Heart left ventricle (tissue), 13 donors: Measurements from ENCODE around the gene EML1.

ENCODE experiments used
- CTCF ChIP-seq, 12 donors: fragments of 200-600 bp; sonication (generic) in 4 of 12; IDR thresholded peaks; one replicate each; pipeline versions ENCODE4 v1.5.0 to v1.8.0; 2018 to 2022; ENCODE audit warnings: antibody characterized with exemption in 12 of 12, mild to moderate bottlenecking in 5 of 12
- POLR2A ChIP-seq, 2 donors: fragments of 450-650 bp; IDR thresholded peaks; one replicate each; pipeline ENCODE4 v1.6.1; 2017; ENCODE audit warnings: antibody characterized with exemption in 2 of 2, mild to moderate bottlenecking in 2 of 2, moderate library complexity in 2 of 2
- donor health status: ischemic (EF 13 %, LVEDD 7.1; RV severe dilation, severe dysfunction).
- donor health status: DM: no; HTN: yes; CAD: no.
- donor health status: DM: no; HTN: no; CAD: no.
- donor health status: ischemic (EF 25% LVEDD 6.9; RV normal size, moderate dysfunction).
- donor health status: ischemic (EF 25% LVEDD 5.7; RV mildly dilated, moderate dysfunction).
- donor health status: ischemic (EF 35%, LVEDD 5.7; RV mildly dilated, moderate dysfunction).
- donor health status: nonischemic (EF 11% LVEDD 7.7; RV severe dilation, severe dysfunction).
- donor health status: DM: yes; HTN: yes; CAD: no.
- donor health status: PGD.
- donor health status: ischemic (EF 29% LVEDD 5.4; RV normal size, mild dysfunction).
- donor health status: nonischemic (EF 23%, LVEDD 6.1; RV moderate dilation, normal function).

GRCh38 chr14:99875421-99875820 lies 82.2 kb downstream of the EML1 start:
- TF ChIP-seq CTCF (IDR thresholded peaks at IDR 0.05) (no peak), POLR2A (IDR thresholded peaks at IDR 0.05) (no peak)
